ENCODE measurements around the gene SF3B1. TPM values are rescaled to one million over a fixed set of nuclear protein-coding genes. Genes with fewer than 3 reads are reported as not detected.

The SF3B1 gene
- total and polyA plus RNA-seq, 3 experiments from 2014 or later, result 153 to 287 (median 281) TPM

DNA sequence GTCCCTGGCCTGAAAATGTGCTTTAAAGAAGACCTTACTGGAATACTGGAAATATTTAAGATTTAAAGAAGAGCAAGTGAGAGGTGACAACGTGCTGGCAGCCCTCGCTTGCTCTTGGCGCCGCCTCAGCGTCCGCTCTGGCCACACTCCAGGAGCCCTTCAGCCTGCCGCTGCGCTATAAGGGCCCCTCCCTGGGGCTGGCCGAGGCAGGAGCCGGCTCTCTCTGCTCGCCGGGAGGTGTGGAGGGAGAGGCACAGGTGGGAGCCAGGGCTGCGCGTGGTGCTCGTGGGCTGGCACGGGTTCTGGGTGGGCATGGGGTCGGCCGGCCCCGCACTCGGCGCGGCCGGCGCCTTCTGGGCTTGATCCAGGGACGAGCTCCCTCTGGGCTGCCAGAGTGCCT, 15.6 kb upstream of the SF3B1 start:
- Mint-ChIP-seq H3K9me3 (no peaks in the 10 kb centered on the region), H3K4me1 (peaks cover 25 to 27% (median 26%) of the 10 kb centered on the region in 3 donors), H3K36me3 (peaks cover 0 to 17% (median 4%) of the 10 kb centered on the region in 3 donors), H3K27me3 (peaks cover 3 to 5% of the 10 kb centered on the region in 2 donors), H3K27ac (no peak overlapping the region), H3K4me3 (no peak overlapping the region)
- Histone ChIP-seq H3K36me3 (ENCODE audit: insufficient read depth, low read length) (no peaks in the 10 kb centered on the region), H3K27ac (ENCODE audit: low read depth, low read length) (no peak overlapping the region), H3K27me3 (ENCODE audit: insufficient read depth, low read length, poor library complexity, severe bottlenecking) (no peaks in the 10 kb centered on the region), H3K4me3 (ENCODE audit: low read length) (no peak overlapping the region), H3K9me3 (ENCODE audit: low read length) (no peaks in the 10 kb centered on the region), H3K4me1 (ENCODE audit: insufficient read depth, low read length) (peaks cover 19% of the 10 kb centered on the region)
- no peak for DNase-seq
- CTCF ChIA-PET, result interaction anchor here (4.1 kb wide), 1 partner anchor 14 kb away, joined by 30 read pairs; the partner anchor contains the start of gene SF3B1
- POLR2A ChIA-PET, result interaction anchor here (0.8 to 3.7 kb wide), 2 partner anchors 15 to 49 kb away, joined by 3 to 97 read pairs; partner anchors contain the start of genes HSPD1, HSPE1 and SF3B1

DNA sequence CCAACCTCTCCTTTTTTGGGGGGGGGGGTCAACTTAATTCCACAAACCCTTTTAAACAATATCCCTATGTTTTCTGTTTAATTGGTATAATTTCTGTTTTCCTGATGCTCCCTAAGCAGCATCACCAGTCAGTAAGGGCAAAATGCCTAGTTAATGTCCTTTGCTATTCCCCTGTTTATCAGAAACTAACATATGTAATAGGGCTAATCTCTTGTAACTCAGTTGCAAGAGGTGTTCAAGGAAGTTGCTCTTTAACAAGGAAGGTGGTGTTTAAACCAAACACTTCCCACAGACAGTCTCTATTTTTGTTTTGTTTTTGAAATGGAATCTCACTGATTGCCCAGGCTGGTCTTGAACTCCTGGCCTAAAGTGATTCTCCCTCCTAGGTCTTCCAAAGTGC, 12.0 kb upstream of the SF3B1 start:
- H3K36me3 Mint-ChIP-seq, result peaks cover 0 to 1% (median 0%) of the 10 kb centered on the region in 3 donors
- H3K27me3 Mint-ChIP-seq, result peaks cover 0 to 3% of the 10 kb centered on the region in 2 donors
- ChIA-PET CTCF (no interaction called here), POLR2A (no interaction called here)
- H3K9me3 ChIP-seq (ENCODE audit: low read length), result no peaks in the 10 kb centered on the region
- peaks cover 0 to 1% (median 0%) of the 10 kb centered on the region in 3 donors for H3K4me1 Mint-ChIP-seq
- H3K27me3 ChIP-seq (ENCODE audit: insufficient read depth, low read length, poor library complexity, severe bottlenecking), result no peaks in the 10 kb centered on the region
- H3K27ac ChIP-seq (ENCODE audit: low read depth, low read length), result no peak overlapping the region
- H3K4me3 ChIP-seq (ENCODE audit: low read length), result no peak overlapping the region
- no peak overlapping the region for H3K4me3 Mint-ChIP-seq
- no peaks in the 10 kb centered on the region for H3K36me3 ChIP-seq (ENCODE audit: insufficient read depth, low read length)
- H3K27ac Mint-ChIP-seq, result no peak overlapping the region
- no peaks in the 10 kb centered on the region for H3K9me3 Mint-ChIP-seq
- no peaks in the 10 kb centered on the region for H3K4me1 ChIP-seq (ENCODE audit: insufficient read depth, low read length)
- DNase-seq, result no peak

DNA sequence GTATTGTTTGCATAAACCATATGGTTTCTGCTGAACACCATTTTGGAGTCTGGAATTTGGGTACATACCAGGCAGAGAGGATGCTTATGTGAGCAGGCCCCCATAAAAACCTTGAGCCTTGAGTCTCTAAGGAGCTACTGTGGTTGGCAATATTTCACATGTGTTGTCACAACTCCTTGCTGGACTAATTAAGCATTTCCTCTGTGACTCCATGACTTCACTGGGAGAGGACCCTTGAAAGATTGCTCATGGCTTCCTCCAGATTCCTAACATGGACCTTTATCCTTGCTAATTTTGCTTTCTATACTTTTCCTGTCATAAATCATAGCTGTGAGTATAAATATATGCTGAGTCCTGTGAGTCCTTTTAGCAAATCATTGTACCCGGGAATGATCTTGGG, 10.9 kb upstream of the SF3B1 start:
- peaks cover 0 to 3% of the 10 kb centered on the region in 2 donors for H3K27me3 Mint-ChIP-seq
- Histone ChIP-seq H3K9me3 (ENCODE audit: low read length) (no peaks in the 10 kb centered on the region), H3K4me1 (ENCODE audit: insufficient read depth, low read length) (no peaks in the 10 kb centered on the region), H3K27ac (ENCODE audit: low read depth, low read length) (no peak overlapping the region), H3K27me3 (ENCODE audit: insufficient read depth, low read length, poor library complexity, severe bottlenecking) (no peaks in the 10 kb centered on the region), H3K36me3 (ENCODE audit: insufficient read depth, low read length) (no peaks in the 10 kb centered on the region), H3K4me3 (ENCODE audit: low read length) (no peak overlapping the region)
- ChIA-PET CTCF (no interaction called here), POLR2A (no interaction called here)
- H3K27ac Mint-ChIP-seq, result no peak overlapping the region
- DNase-seq, result no peak
- H3K36me3 Mint-ChIP-seq, result no peaks in the 10 kb centered on the region
- H3K9me3 Mint-ChIP-seq, result no peaks in the 10 kb centered on the region
- H3K4me1 Mint-ChIP-seq, result no peaks in the 10 kb centered on the region
- peak overlapping the region in 1 of 7 donors; percentile 58 for H3K4me3 Mint-ChIP-seq

DNA sequence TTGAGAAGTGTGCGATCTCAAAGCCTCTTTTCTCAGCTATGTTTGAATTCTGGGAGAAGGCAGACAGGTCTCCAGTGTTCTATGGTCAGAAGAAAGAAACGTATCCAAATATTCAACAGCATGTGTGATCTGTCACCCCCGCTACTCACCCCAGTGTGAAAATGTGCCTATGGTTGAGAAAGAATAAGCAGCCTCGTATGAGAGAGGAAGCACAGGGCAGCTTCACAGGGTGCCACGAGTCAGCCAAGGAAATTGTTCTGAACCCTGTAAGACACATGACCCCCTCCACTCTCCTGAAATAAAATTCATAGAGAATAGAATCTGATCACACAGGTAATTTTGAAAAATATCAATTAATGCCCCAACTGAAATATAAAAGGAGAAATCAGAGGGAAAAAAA, 8.0 kb upstream of the SF3B1 start:
- Mint-ChIP-seq H3K27me3 (peaks cover 0 to under 1% of the 10 kb centered on the region in 2 donors), H3K4me3 (no peak overlapping the region), H3K9me3 (no peaks in the 10 kb centered on the region), H3K27ac (peak overlapping the region in 1 of 8 donors; percentile 2), H3K36me3 (no peaks in the 10 kb centered on the region), H3K4me1 (no peaks in the 10 kb centered on the region)
- Histone ChIP-seq H3K4me3 (ENCODE audit: low read length) (no peak overlapping the region), H3K4me1 (ENCODE audit: insufficient read depth, low read length) (no peaks in the 10 kb centered on the region), H3K27me3 (ENCODE audit: insufficient read depth, low read length, poor library complexity, severe bottlenecking) (no peaks in the 10 kb centered on the region), H3K27ac (ENCODE audit: low read depth, low read length) (no peak overlapping the region), H3K36me3 (ENCODE audit: insufficient read depth, low read length) (no peaks in the 10 kb centered on the region), H3K9me3 (ENCODE audit: low read length) (no peaks in the 10 kb centered on the region)
- no peak for DNase-seq
- POLR2A ChIA-PET, result no interaction called here
- CTCF ChIA-PET, result no interaction called here

DNA sequence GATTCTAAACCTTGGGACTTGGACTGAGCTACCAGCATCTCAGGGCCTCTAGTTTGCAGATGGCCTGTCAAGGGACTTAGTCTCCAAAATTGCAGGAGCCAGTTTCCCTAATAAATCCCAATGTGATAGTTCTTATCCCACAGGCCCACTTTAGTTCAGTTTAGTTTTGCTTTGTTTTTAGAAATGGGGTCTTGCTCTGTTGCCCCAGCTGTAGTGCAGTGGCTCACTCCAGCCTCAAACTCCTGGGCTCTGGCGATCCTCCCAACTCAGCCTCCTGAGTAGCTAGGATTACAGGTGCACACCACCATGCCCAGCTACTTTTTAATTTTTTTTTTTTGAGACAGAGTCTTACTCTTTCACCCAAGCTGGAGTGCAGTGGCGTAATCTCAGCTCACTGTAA, 2.6 kb upstream of the SF3B1 start:
- Mint-ChIP-seq H3K27me3 (no peaks in the 10 kb centered on the region), H3K9me3 (no peaks in the 10 kb centered on the region), H3K4me1 (peaks cover 32 to 34% (median 32%) of the 10 kb centered on the region in 3 donors), H3K27ac (peak overlapping the region in 6 of 8 donors; percentile 35 to 89 (median 75)), H3K4me3 (peak overlapping the region in 4 of 7 donors; percentile 28 to 58 (median 49)), H3K36me3 (peaks cover 0 to 21% (median 0%) of the 10 kb centered on the region in 3 donors)
- Histone ChIP-seq H3K4me1 (ENCODE audit: insufficient read depth, low read length) (peaks cover 20% of the 10 kb centered on the region), H3K4me3 (ENCODE audit: low read length) (no peak overlapping the region), H3K36me3 (ENCODE audit: insufficient read depth, low read length) (no peaks in the 10 kb centered on the region), H3K27ac (ENCODE audit: low read depth, low read length) (no peak overlapping the region), H3K27me3 (ENCODE audit: insufficient read depth, low read length, poor library complexity, severe bottlenecking) (no peaks in the 10 kb centered on the region), H3K9me3 (ENCODE audit: low read length) (no peaks in the 10 kb centered on the region)
- DNase-seq, result no peak
- CTCF ChIA-PET, result interaction anchor here (1.0 to 4.0 kb wide), 2 partner anchors 15 to 29 kb away, joined by 3 to 30 read pairs; partner anchors contain the start of gene COQ10B
- POLR2A ChIA-PET, result interaction anchor here (0.6 to 5.5 kb wide), 3 partner anchors 15 to 1773 kb away, joined by 4 to 97 read pairs (median 4); partner anchors contain the start of gene COQ10B

DNA sequence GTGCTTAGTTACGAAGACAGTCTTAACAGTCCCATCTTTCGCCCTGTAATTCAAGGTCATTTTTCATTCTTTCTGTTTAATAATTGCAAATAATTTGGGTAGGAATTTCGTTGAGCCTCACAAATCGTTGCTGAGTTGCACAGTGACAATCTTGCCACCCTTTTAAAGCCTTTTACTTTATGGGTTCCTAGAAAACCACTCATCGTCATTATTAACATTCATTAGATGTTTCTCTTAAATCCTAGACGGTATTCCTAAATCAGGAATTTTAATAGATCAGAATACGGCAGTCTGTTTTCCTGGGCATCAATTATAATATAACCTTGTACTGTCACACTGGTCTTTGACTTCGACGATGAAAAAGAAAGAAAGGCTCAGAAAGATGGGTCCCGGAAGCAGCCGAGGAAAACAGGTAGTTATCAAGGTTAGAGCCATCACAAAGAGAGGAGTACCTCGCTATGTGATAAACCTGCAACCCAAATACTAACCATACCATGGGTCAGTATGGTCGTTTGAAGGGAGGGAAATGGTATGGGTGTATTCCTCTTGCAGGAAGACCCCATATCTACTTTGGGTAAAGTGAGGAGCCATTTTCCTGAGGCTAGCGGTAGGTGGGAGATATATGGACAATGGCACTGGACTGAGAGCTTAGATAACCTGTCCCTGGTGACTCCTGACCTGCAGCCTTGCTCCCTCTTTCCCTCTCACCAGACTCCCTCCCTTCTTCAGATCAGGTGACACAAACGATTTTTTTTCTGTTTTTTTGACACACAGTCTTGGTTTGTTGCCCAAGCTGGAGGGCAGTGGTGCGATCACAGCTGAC, 981 bp upstream of the SF3B1 start:
- peak overlapping the region; percentile 95 to 100 (median 100) for H3K4me3 Mint-ChIP-seq

DNA sequence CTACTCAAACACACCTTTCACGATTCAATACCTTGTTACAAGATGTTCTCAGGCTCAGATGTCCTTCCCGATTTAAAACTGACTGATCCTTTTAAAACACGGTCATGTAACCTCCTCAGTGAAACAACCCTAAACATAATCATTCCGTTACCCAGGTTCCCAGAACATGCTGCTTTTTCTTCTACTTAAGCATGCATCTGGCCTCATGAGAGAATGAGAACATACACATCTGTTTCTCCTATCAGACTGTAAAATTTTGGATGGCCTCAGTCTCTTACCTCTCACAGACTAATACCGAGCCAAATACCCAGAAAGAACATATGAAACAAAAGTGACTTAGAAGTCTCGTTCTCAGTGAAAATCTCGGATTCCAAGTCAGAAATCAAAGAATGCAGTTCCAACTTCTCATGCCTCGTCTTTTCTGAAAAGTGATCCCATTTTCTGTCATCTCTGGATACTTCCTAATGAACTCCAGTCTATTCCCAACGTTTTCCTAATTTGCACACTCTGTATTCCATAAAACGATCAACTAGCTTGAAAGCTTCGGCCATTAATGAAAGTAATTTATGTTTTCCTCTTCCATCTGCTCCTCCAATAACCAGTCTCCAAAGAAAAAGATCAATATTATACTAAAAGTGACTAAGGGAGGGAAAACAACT, 919 bp downstream of the SF3B1 start:
- Histone ChIP-seq H3K27me3 (ENCODE audit: insufficient read depth, low read length, poor library complexity, severe bottlenecking) (no peaks in the 10 kb centered on the region), H3K9me3 (ENCODE audit: low read length) (no peaks in the 10 kb centered on the region), H3K27ac (ENCODE audit: low read depth, low read length) (peak overlapping the region; percentile 99), H3K4me3 (ENCODE audit: low read length) (peak overlapping the region; percentile 95), H3K36me3 (ENCODE audit: insufficient read depth, low read length) (no peaks in the 10 kb centered on the region), H3K4me1 (ENCODE audit: insufficient read depth, low read length) (peaks cover 53% of the 10 kb centered on the region)
- ChIA-PET CTCF (interaction anchor here (1.3 to 4.0 kb wide), 3 partner anchors 10 to 67 kb away, joined by 4 to 30 read pairs (median 4); partner anchors contain the start of genes COQ10B and HSPE1), POLR2A (interaction anchor here (0.6 to 5.5 kb wide), 6 partner anchors 11 to 271 kb away, joined by 3 to 97 read pairs (median 10); partner anchors contain the start of genes COQ10B, HSPD1, HSPE1 and MARS2)
- no peak for DNase-seq
- Mint-ChIP-seq H3K27ac (peak overlapping the region; percentile 98 to 100 (median 100)), H3K27me3 (no peaks in the 10 kb centered on the region), H3K4me1 (peaks cover 63 to 69% (median 67%) of the 10 kb centered on the region in 3 donors), H3K36me3 (peaks cover 0 to 41% (median under 1%) of the 10 kb centered on the region in 3 donors), H3K9me3 (no peaks in the 10 kb centered on the region), H3K4me3 (peak overlapping the region; percentile 95 to 100 (median 100))

More for the DNA sequence above, 981 bp upstream of the SF3B1 start:
- ChIA-PET CTCF (interaction anchor here (1.0 to 4.0 kb wide), 3 partner anchors 9 to 31 kb away, joined by 3 to 30 read pairs (median 4); partner anchors contain the start of gene COQ10B), POLR2A (interaction anchor here (0.7 to 5.5 kb wide), 8 partner anchors 13 to 269 kb away, joined by 3 to 97 read pairs (median 7); partner anchors contain the start of genes ANKRD44, COQ10B, HSPD1 and HSPE1)
- H3K9me3 Mint-ChIP-seq, result no peaks in the 10 kb centered on the region
- H3K36me3 Mint-ChIP-seq, result peaks cover 0 to 27% (median 0%) of the 10 kb centered on the region in 3 donors
- H3K4me1 ChIP-seq (ENCODE audit: insufficient read depth, low read length), result peaks cover 36% of the 10 kb centered on the region
- peak overlapping the region; percentile 98 to 100 (median 100) for H3K27ac Mint-ChIP-seq
- peak in 1 of 5 donors; percentile 23 for DNase-seq
- H3K9me3 ChIP-seq (ENCODE audit: low read length), result no peaks in the 10 kb centered on the region
- H3K4me3 ChIP-seq (ENCODE audit: low read length), result peak overlapping the region; percentile 95
- no peaks in the 10 kb centered on the region for H3K36me3 ChIP-seq (ENCODE audit: insufficient read depth, low read length)
- H3K4me1 Mint-ChIP-seq, result peaks cover 45 to 50% (median 48%) of the 10 kb centered on the region in 3 donors
- H3K27me3 Mint-ChIP-seq, result no peaks in the 10 kb centered on the region
- H3K27me3 ChIP-seq (ENCODE audit: insufficient read depth, low read length, poor library complexity, severe bottlenecking), result no peaks in the 10 kb centered on the region
- H3K27ac ChIP-seq (ENCODE audit: low read depth, low read length), result peak overlapping the region; percentile 99
